Measurements from ENCODE around the gene SNAPC4. TPM values are rescaled to one million over a fixed set of nuclear protein-coding genes. Genes with fewer than 3 reads are reported as not detected.

The SNAPC4 gene
- total and polyA plus RNA-seq, 4 donors = 5.7 to 17.9 (median 10.5) TPM

- peaks cover 95% of the 10 kb centered on the region for H3K36me3 ChIP-seq (ENCODE audit: control insufficient read depth, insufficient read depth, low read length)
- no peak for DNase-seq (ENCODE audit: low read depth in 4 of 6, low spot score in 6 of 6)
- no peak overlapping the region for H3K4me3 ChIP-seq (ENCODE audit: low read depth, low read length)
- H3K27me3 ChIP-seq (ENCODE audit: control insufficient read depth, insufficient read depth, low read length) = no peaks in the 10 kb centered on the region
- H3K9me3 ChIP-seq (ENCODE audit: control insufficient read depth, insufficient read depth, low read length) = no peaks in the 10 kb centered on the region
- no peak overlapping the region for H3K27ac ChIP-seq (ENCODE audit: low read depth, low read length)
- WGBS (ENCODE audit: insufficient coverage) = 88% methylated on average over 6 of the region's 9 CpGs
- peaks cover 2% of the 10 kb centered on the region for H3K4me1 ChIP-seq (ENCODE audit: control insufficient read depth, insufficient read depth, low read length)
These were observed 18.7 kb downstream of the SNAPC4 start for GRCh38 chr9:136381311-136381710.

DNA sequence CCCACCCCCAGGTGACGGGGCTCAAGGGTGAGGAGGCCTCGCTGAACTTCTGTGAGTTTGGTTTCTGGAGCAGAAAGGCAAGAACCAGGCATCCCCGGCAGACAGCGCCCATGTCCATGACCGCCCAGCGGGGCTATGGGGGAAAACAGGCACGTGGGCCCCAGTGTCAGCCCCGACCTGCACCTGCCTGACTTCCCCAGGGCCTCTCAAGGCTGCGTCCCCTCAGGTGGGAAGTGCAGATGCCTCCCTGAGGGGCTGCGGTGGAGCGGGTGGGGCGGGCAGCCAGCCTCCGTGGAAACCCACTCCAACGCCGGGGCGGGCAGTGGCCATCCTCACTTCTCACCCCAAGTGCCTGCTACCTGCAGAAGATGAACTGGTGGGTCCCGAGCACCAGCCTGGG, 19.6 kb downstream of the SNAPC4 start:
- 95% methylated on average over 17 of the region's 17 CpGs for WGBS (ENCODE audit: insufficient coverage)

GRCh38 chr9:136379891-136380290, 20.1 kb downstream of the SNAPC4 start:
- Histone ChIP-seq H3K36me3 (ENCODE audit: control insufficient read depth, insufficient read depth, low read length) (peaks cover 97% of the 10 kb centered on the region), H3K4me1 (ENCODE audit: control insufficient read depth, insufficient read depth, low read length) (peaks cover 2% of the 10 kb centered on the region), H3K9me3 (ENCODE audit: control insufficient read depth, insufficient read depth, low read length) (no peaks in the 10 kb centered on the region), H3K27ac (ENCODE audit: low read depth, low read length) (no peak overlapping the region), H3K4me3 (ENCODE audit: low read depth, low read length) (no peak overlapping the region), H3K27me3 (ENCODE audit: control insufficient read depth, insufficient read depth, low read length) (no peaks in the 10 kb centered on the region)
- DNase-seq (ENCODE audit: low read depth in 4 of 6, low spot score in 6 of 6) = no peak
- WGBS (ENCODE audit: insufficient coverage) = 94% methylated on average over 10 of the region's 11 CpGs

More for the DNA sequence above, 19.6 kb downstream of the SNAPC4 start:
- no peak overlapping the region for H3K27ac ChIP-seq (ENCODE audit: low read depth, low read length)
- no peaks in the 10 kb centered on the region for H3K9me3 ChIP-seq (ENCODE audit: control insufficient read depth, insufficient read depth, low read length)
- no peak overlapping the region for H3K4me3 ChIP-seq (ENCODE audit: low read depth, low read length)
- peaks cover 2% of the 10 kb centered on the region for H3K4me1 ChIP-seq (ENCODE audit: control insufficient read depth, insufficient read depth, low read length)
- no peak for DNase-seq (ENCODE audit: low read depth in 4 of 6, low spot score in 6 of 6)
- no peaks in the 10 kb centered on the region for H3K27me3 ChIP-seq (ENCODE audit: control insufficient read depth, insufficient read depth, low read length)
- H3K36me3 ChIP-seq (ENCODE audit: control insufficient read depth, insufficient read depth, low read length) = peaks cover 97% of the 10 kb centered on the region

DNA sequence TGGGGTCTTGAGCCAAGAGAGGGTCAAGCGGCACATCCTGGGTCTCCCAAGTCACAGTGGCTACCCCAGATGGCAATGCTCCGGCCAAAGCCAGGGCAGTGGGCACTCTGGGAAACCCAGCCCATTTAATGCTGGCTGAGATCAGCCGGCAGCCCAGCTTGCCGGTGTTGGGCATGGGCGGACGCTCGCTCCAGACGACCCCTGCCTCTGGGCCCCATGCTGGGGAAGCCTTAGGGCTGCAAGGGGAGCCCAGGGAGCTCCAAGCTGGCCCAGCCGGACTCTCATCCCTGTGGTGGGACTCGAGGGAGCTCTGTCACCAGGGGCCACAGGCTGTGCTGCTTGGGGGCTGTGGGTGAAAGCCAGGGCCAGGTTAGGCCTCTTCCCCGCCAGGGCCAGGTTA, 20.6 kb downstream of the SNAPC4 start:
- Histone ChIP-seq H3K36me3 (ENCODE audit: control insufficient read depth, insufficient read depth, low read length) (peaks cover 100% of the 10 kb centered on the region), H3K9me3 (ENCODE audit: control insufficient read depth, insufficient read depth, low read length) (no peaks in the 10 kb centered on the region), H3K27me3 (ENCODE audit: control insufficient read depth, insufficient read depth, low read length) (no peaks in the 10 kb centered on the region), H3K4me1 (ENCODE audit: control insufficient read depth, insufficient read depth, low read length) (peaks cover 2% of the 10 kb centered on the region), H3K4me3 (ENCODE audit: low read depth, low read length) (no peak overlapping the region), H3K27ac (ENCODE audit: low read depth, low read length) (no peak overlapping the region)
- DNase-seq (ENCODE audit: low read depth in 4 of 6, low spot score in 6 of 6) = no peak
- WGBS (ENCODE audit: insufficient coverage) = 91% methylated on average over 11 of the region's 11 CpGs

- WGBS (ENCODE audit: insufficient coverage) = 90% methylated on average over 18 of the region's 18 CpGs
- H3K27me3 ChIP-seq (ENCODE audit: control insufficient read depth, insufficient read depth, low read length) = no peaks in the 10 kb centered on the region
- peaks cover 100% of the 10 kb centered on the region for H3K36me3 ChIP-seq (ENCODE audit: control insufficient read depth, insufficient read depth, low read length)
These were observed 21.0 kb downstream of the SNAPC4 start for GRCh38 chr9:136379003-136379287.

DNA sequence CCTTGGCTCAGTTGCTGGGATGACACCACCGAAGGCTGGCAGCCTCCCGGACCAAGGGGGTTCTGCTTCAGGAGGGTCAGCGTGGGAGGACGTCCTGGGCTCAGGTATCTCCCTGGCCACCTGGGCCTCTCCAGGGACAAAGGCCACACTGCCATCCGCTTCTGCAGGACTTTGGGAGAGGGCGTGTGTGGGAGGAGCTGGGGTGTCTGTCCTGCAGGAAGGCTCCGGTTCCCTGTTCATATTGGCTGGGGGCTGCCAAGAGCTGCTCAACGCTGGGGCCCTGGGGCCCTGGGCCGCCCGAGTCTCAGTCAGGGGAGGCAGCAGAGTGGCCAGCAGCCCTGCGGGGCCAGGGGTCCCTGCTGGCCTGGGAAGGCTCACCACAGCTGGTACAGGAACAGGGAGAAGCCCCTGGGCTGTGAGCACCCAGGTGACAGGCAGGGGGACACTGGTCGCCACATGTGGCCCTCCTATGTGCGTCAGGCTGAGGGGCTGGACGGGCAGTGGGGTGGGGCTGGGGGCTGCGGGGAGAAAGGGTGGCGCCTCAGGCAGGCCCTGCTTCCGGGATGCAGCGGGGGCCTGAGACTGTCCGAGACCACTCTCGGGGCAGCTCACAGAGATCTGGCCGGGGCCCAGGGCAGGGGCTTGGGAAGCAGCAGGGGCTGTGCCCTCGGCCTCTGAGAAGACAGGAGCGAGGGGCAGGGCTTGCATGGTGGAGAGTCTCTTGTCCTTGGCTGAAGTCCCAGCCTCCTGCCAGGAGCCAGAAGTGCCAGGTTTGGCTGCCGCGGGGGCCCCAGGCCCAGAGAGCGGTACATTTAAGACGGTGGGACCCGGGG, 21.6 kb downstream of the SNAPC4 start:
- Histone ChIP-seq H3K27ac (ENCODE audit: low read depth, low read length) (no peak overlapping the region), H3K27me3 (ENCODE audit: control insufficient read depth, insufficient read depth, low read length) (no peaks in the 10 kb centered on the region), H3K4me3 (ENCODE audit: low read depth, low read length) (no peak overlapping the region), H3K36me3 (ENCODE audit: control insufficient read depth, insufficient read depth, low read length) (peaks cover 100% of the 10 kb centered on the region), H3K9me3 (ENCODE audit: control insufficient read depth, insufficient read depth, low read length) (no peaks in the 10 kb centered on the region), H3K4me1 (ENCODE audit: control insufficient read depth, insufficient read depth, low read length) (peaks cover 8% of the 10 kb centered on the region)
- 83% methylated on average over 28 of the region's 28 CpGs for WGBS (ENCODE audit: insufficient coverage)
- DNase-seq (ENCODE audit: low read depth in 4 of 6, low spot score in 6 of 6) = no peak

More at GRCh38 chr9:136379003-136379287, 21.0 kb downstream of the SNAPC4 start:
- no peak for DNase-seq (ENCODE audit: low read depth in 4 of 6, low spot score in 6 of 6)
- H3K4me3 ChIP-seq (ENCODE audit: low read depth, low read length) = no peak overlapping the region
- H3K9me3 ChIP-seq (ENCODE audit: control insufficient read depth, insufficient read depth, low read length) = no peaks in the 10 kb centered on the region
- H3K27ac ChIP-seq (ENCODE audit: low read depth, low read length) = no peak overlapping the region
- H3K4me1 ChIP-seq (ENCODE audit: control insufficient read depth, insufficient read depth, low read length) = peaks cover 2% of the 10 kb centered on the region

DNA sequence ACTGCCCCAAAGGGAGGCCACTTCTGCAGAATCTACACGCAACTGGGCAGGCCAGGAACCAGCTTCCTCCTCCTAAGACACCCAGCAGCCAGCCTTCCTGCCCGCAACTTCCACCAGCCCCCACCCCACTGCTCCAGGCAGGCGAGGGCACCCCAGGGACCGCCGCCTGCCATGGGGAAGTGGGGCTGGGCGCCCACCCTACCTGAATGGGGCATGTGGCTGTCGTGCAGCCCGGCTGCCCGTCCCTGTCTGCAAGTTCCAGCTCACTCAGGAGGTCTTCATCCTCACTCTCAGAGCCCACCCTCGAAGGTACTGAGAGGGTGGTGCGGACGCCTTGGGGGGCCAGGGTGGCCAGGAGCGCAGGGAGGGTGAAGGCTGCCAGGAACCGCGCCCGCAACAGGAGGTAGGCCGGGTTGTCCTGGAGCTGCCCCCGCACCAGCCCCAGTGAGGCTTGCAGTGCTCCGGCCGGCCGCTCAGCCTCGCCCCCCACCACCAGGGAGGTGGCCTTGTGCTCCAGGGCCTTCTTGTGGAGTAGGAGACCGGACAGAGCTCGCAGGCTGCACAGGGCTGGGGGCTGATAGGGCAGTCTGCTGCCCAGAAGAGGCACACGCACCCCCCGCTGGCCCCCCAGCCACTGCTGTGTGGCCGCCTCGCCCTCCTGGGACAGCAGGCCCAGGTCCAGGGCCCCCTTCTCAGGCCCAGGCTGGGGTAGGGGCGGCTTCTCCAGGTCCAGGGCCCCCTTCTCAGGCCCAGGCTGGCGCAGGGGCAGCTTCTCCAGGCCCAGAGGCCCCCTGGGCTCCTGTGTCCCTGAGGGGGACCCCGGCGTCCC, 22.4 kb downstream of the SNAPC4 start:
- H3K4me1 ChIP-seq (ENCODE audit: control insufficient read depth, insufficient read depth, low read length) = peaks cover 16% of the 10 kb centered on the region
- no peak overlapping the region for H3K4me3 ChIP-seq (ENCODE audit: low read depth, low read length)
- H3K9me3 ChIP-seq (ENCODE audit: control insufficient read depth, insufficient read depth, low read length) = no peaks in the 10 kb centered on the region
- WGBS (ENCODE audit: insufficient coverage) = 96% methylated on average over 32 of the region's 32 CpGs
- no peak for DNase-seq (ENCODE audit: low read depth in 4 of 6, low spot score in 6 of 6)
- H3K36me3 ChIP-seq (ENCODE audit: control insufficient read depth, insufficient read depth, low read length) = peaks cover 94% of the 10 kb centered on the region
- H3K27me3 ChIP-seq (ENCODE audit: control insufficient read depth, insufficient read depth, low read length) = no peaks in the 10 kb centered on the region
- H3K27ac ChIP-seq (ENCODE audit: low read depth, low read length) = no peak overlapping the region

GRCh38 chr9:136376457-136376856, 23.5 kb downstream of the SNAPC4 start:
- Histone ChIP-seq H3K9me3 (ENCODE audit: control insufficient read depth, insufficient read depth, low read length) (no peaks in the 10 kb centered on the region), H3K27ac (ENCODE audit: low read depth, low read length) (no peak overlapping the region), H3K36me3 (ENCODE audit: control insufficient read depth, insufficient read depth, low read length) (peaks cover 88% of the 10 kb centered on the region), H3K27me3 (ENCODE audit: control insufficient read depth, insufficient read depth, low read length) (no peaks in the 10 kb centered on the region), H3K4me1 (ENCODE audit: control insufficient read depth, insufficient read depth, low read length) (peaks cover 23% of the 10 kb centered on the region), H3K4me3 (ENCODE audit: low read depth, low read length) (no peak overlapping the region)
- 86% methylated on average over 7 of the region's 8 CpGs for WGBS (ENCODE audit: insufficient coverage)
- no peak for DNase-seq (ENCODE audit: low read depth in 4 of 6, low spot score in 6 of 6)

GRCh38 chr9:136375096-136375495, 24.9 kb downstream of the SNAPC4 start:
- H3K4me3 ChIP-seq (ENCODE audit: low read depth, low read length) = no peak overlapping the region
- H3K9me3 ChIP-seq (ENCODE audit: control insufficient read depth, insufficient read depth, low read length) = no peaks in the 10 kb centered on the region
- H3K4me1 ChIP-seq (ENCODE audit: control insufficient read depth, insufficient read depth, low read length) = peaks cover 23% of the 10 kb centered on the region
- no peak overlapping the region for H3K27ac ChIP-seq (ENCODE audit: low read depth, low read length)
- H3K36me3 ChIP-seq (ENCODE audit: control insufficient read depth, insufficient read depth, low read length) = peaks cover 85% of the 10 kb centered on the region
- no peaks in the 10 kb centered on the region for H3K27me3 ChIP-seq (ENCODE audit: control insufficient read depth, insufficient read depth, low read length)
- WGBS (ENCODE audit: insufficient coverage) = 85% methylated on average over 12 of the region's 12 CpGs
- no peak for DNase-seq (ENCODE audit: low read depth in 4 of 6, low spot score in 6 of 6)
